Lung (tissue), 12 donors: Measurements from ENCODE around the gene FGR. TPM values are rescaled to one million over a fixed set of nuclear protein-coding genes. Genes with fewer than 3 reads are reported as not detected.

Experiments used
- ATAC-seq: fragments of 200-7000 bp; cut with Tn5 transposase; one replicate; pipeline ENCODE4 v1.9.1; 2020; ENCODE audit warnings: moderate number of reproducible peaks; ENCODE audit not compliant: insufficient read depth, low FRiP score
- DNase-seq, 3 donors: peaks; one replicate each; pipeline ENCODE4 v3.0.0-alpha.2; 2013 to 2017
- H3K27ac ChIP-seq, 2 donors: one replicate each; pipeline ENCODE4 v1.5.1; 2013; ENCODE audit warnings: mild to moderate bottlenecking in 2 of 2, moderate library complexity in 2 of 2, control low read depth in 1 of 2, inconsistent platforms in 1 of 2, low read depth in 1 of 2, low read length in 1 of 2
- H3K27me3 ChIP-seq, 3 donors: one replicate each; pipeline ENCODE4 v1.5.1; 2013; ENCODE audit warnings: low read length in 2 of 3; ENCODE audit not compliant: control insufficient read depth in 3 of 3, insufficient read depth in 3 of 3
- H3K36me3 ChIP-seq, 4 donors: one replicate each; pipeline ENCODE4 v1.5.1; 2013; ENCODE audit warnings: low read length in 4 of 4, mild to moderate bottlenecking in 1 of 4, moderate library complexity in 1 of 4; ENCODE audit not compliant: control insufficient read depth in 4 of 4, insufficient read depth in 4 of 4
- H3K4me1 ChIP-seq, 5 donors: one replicate each; pipeline ENCODE4 v1.5.1; 2013; ENCODE audit warnings: low read length in 5 of 5, mild to moderate bottlenecking in 2 of 5, moderate library complexity in 1 of 5; ENCODE audit not compliant: control insufficient read depth in 5 of 5, insufficient read depth in 5 of 5
- H3K4me3 ChIP-seq: one replicate; pipeline ENCODE4 v1.5.1; 2013; ENCODE audit warnings: mild to moderate bottlenecking, control low read depth, moderate library complexity
- H3K9ac ChIP-seq, 2 donors: one replicate each; pipeline ENCODE4 v1.5.1; 2013; ENCODE audit warnings: low read length in 2 of 2, control low read depth in 1 of 2; ENCODE audit not compliant: insufficient read depth in 1 of 2
- H3K9me3 ChIP-seq, 4 donors: one replicate each; pipeline ENCODE4 v1.5.1; 2013; ENCODE audit warnings: low read length in 3 of 4, mild to moderate bottlenecking in 1 of 4, moderate library complexity in 1 of 4; ENCODE audit not compliant: control insufficient read depth in 4 of 4, insufficient read depth in 3 of 4
- CTCF ChIP-seq: IDR thresholded peaks from 2 replicates; pipeline ENCODE4 v1.5.1; 2012; ENCODE audit warnings: mild to moderate bottlenecking; ENCODE audit errors: control extremely low read depth, extremely low read depth
- WGBS, 2 donors: extraction: QIAGEN DNeasy Blood & Tissue Kit; methylation state at CpG; one replicate each; pipeline ENCODE4 v1.1.7; 2013; 5-methylcytosine and 5-hydroxymethylcytosine counted together
- polyA plus RNA-seq, 2 donors: library from polyadenylated mRNA; stranded (reverse); fragments of 200-250 nt; gene quantifications; one replicate each; pipeline ENCODE4 v1.2.1, GENCODE V29; 2013
- total RNA-seq, 2 donors: library from RNA; depleted of rRNA in 1 of 2; stranded (reverse); fragments of >200 nt in 1 of 2; gene quantifications; one replicate each; pipeline ENCODE4 v1.2.1, GENCODE V29; 2014 to 2021
- donor health status: control.
- donor health status: control.
- donor health status: Bipolar disorder and iron deficiency.
- donor health status: healthy.
- donor health status: DM: yes; HTN: yes; CAD: no.

The FGR gene
- total and polyA plus RNA-seq, 4 donors, result 26.6 to 403 (median 111) TPM

- H3K9ac ChIP-seq, result no peak overlapping the region
- no peak for DNase-seq
- H3K36me3 ChIP-seq, result peaks cover 0 to 5% (median under 1%) of the 10 kb centered on the region in 4 donors
- ATAC-seq, result no peak
- 35 to 44% methylated on average over 8 to 9 of the region's 9 CpGs for WGBS, 2 donors
- no peak for TF ChIP-seq CTCF
- H3K4me3 ChIP-seq, result no peak overlapping the region
- H3K27me3 ChIP-seq, result no peaks in the 10 kb centered on the region
- H3K9me3 ChIP-seq, result no peaks in the 10 kb centered on the region
- peaks cover 30 to 67% (median 45%) of the 10 kb centered on the region in 5 donors for H3K4me1 ChIP-seq
- H3K27ac ChIP-seq, result peak overlapping the region in 1 of 2 donors; percentile 8
Observed at GRCh38 chr1:27596261-27596660, 38.7 kb downstream of the FGR start.

GRCh38 chr1:27595597-27595996, 39.4 kb downstream of the FGR start:
- WGBS, 2 donors, result 76 to 81% methylated on average over 5 of the region's 5 CpGs
- no peak overlapping the region for H3K27ac ChIP-seq
- no peak for ATAC-seq

GRCh38 chr1:27594564-27595510, 40.1 kb downstream of the FGR start:
- H3K27ac ChIP-seq, result peak overlapping the region; percentile 3 to 13

More at GRCh38 chr1:27595597-27595996, 39.4 kb downstream of the FGR start:
- DNase-seq, result no peak
- Histone ChIP-seq H3K9me3 (no peaks in the 10 kb centered on the region), H3K4me3 (no peak overlapping the region), H3K27me3 (no peaks in the 10 kb centered on the region), H3K9ac (no peak overlapping the region), H3K4me1 (peaks cover 31 to 64% (median 49%) of the 10 kb centered on the region in 5 donors), H3K36me3 (peaks cover 0 to 5% (median under 1%) of the 10 kb centered on the region in 4 donors)
- TF ChIP-seq CTCF, result no peak

More at GRCh38 chr1:27594564-27595510, 40.1 kb downstream of the FGR start:
- Histone ChIP-seq H3K36me3 (peaks cover 0 to 5% (median 2%) of the 10 kb centered on the region in 4 donors), H3K27me3 (no peaks in the 10 kb centered on the region), H3K4me1 (peaks cover 33 to 66% (median 48%) of the 10 kb centered on the region in 5 donors), H3K4me3 (no peak overlapping the region), H3K9ac (peak overlapping the region in 1 of 2 donors; percentile 33), H3K9me3 (no peaks in the 10 kb centered on the region)
- ATAC-seq (no peak), DNase-seq (no peak)
- TF ChIP-seq CTCF, result no peak
- WGBS, 2 donors, result 73 to 78% methylated on average over 17 of the region's 17 CpGs
